BJ (cell line): ENCODE results near the gene IL1RAPL1. TPM values are rescaled to one million over a fixed set of nuclear protein-coding genes. Genes with fewer than 3 reads are reported as not detected.

ENCODE experiments used
- CTCF ChIA-PET: fragments of 350-600 bp; formaldehyde crosslinking; extraction: SDS; loops from one replicate; lab custom pipeline; 2021; ENCODE audit warnings: antibody characterized with exemption, inconsistent platforms; lab: Yijun Ruan, JAX
- POLR2A ChIA-PET: fragments of 300-600 bp; sonication (Branson Sonifier 250); formaldehyde crosslinking; extraction: SDS; loops from one replicate; lab custom pipeline; 2021; ENCODE audit warnings: antibody characterized with exemption; lab: Charles Lee
- DNase-seq: peaks from one replicate; pipeline ENCODE4 v3.0.0-alpha.2; 2011; ENCODE audit warnings: low read depth
- H3K27me3 ChIP-seq: 2 replicates; pipeline ENCODE4 v1.6.0; 2011; ENCODE audit warnings: low read length; ENCODE audit not compliant: control insufficient read depth, insufficient read depth
- H3K36me3 ChIP-seq: 2 replicates; pipeline ENCODE4 v1.5.1; 2011; ENCODE audit warnings: low read length; ENCODE audit not compliant: control insufficient read depth, insufficient read depth
- H3K4me3 ChIP-seq: 2 replicates; pipeline ENCODE4 v1.5.1; 2011; ENCODE audit warnings: low read depth, mild to moderate bottlenecking, control low read depth, low read length
- CTCF ChIP-seq: IDR thresholded peaks from 2 replicates; pipeline ENCODE4 v1.5.1; 2011; ENCODE audit warnings: low read depth, mild to moderate bottlenecking, control low read depth, inconsistent platforms, low read length, moderate library complexity; ENCODE audit not compliant: insufficient read depth
- polyA plus RNA-seq: library from polyadenylated mRNA; depleted of rRNA; stranded (reverse); fragments of >200 nt; gene quantifications from 2 replicates; pipeline ENCODE4 v1.2.3, GENCODE V29; 2011

The IL1RAPL1 gene
- polyA plus RNA-seq, 1 experiment: 0.02 TPM

GRCh38 chrX:28835991-28836390 lies 248.7 kb downstream of the IL1RAPL1 start:
- TF ChIP-seq CTCF: no peak
- H3K4me3 ChIP-seq: no peak overlapping the region
- POLR2A ChIA-PET: no interaction called here
- CTCF ChIA-PET: no interaction called here
- no peak for DNase-seq
- H3K27me3 ChIP-seq: no peaks in the 10 kb centered on the region
- no peaks in the 10 kb centered on the region for H3K36me3 ChIP-seq

GRCh38 chrX:28843817-28844216 lies 256.6 kb downstream of the IL1RAPL1 start:
- POLR2A ChIA-PET: no interaction called here
- H3K36me3 ChIP-seq: no peaks in the 10 kb centered on the region
- no peaks in the 10 kb centered on the region for H3K27me3 ChIP-seq
- TF ChIP-seq CTCF: no peak
- DNase-seq: no peak
- CTCF ChIA-PET: no interaction called here
- H3K4me3 ChIP-seq: no peak overlapping the region

GRCh38 chrX:28847423-28847822 lies 260.2 kb downstream of the IL1RAPL1 start:
- POLR2A ChIA-PET: no interaction called here
- Histone ChIP-seq H3K27me3 (no peaks in the 10 kb centered on the region), H3K4me3 (no peak overlapping the region), H3K36me3 (no peaks in the 10 kb centered on the region)
- TF ChIP-seq CTCF: no peak
- CTCF ChIA-PET: no interaction called here
- DNase-seq: no peak

GRCh38 chrX:28848707-28849106 lies 261.5 kb downstream of the IL1RAPL1 start:
- Histone ChIP-seq H3K4me3 (no peak overlapping the region), H3K27me3 (no peaks in the 10 kb centered on the region), H3K36me3 (no peaks in the 10 kb centered on the region)
- no peak for TF ChIP-seq CTCF
- ChIA-PET POLR2A (no interaction called here), CTCF (no interaction called here)
- DNase-seq: no peak

GRCh38 chrX:28850955-28851354 lies 263.7 kb downstream of the IL1RAPL1 start:
- TF ChIP-seq CTCF: no peak
- no peaks in the 10 kb centered on the region for H3K27me3 ChIP-seq

More at GRCh38 chrX:28850955-28851354, 263.7 kb downstream of the IL1RAPL1 start:
- Histone ChIP-seq H3K4me3 (no peak overlapping the region), H3K36me3 (no peaks in the 10 kb centered on the region)
- ChIA-PET POLR2A (no interaction called here), CTCF (no interaction called here)
- no peak for DNase-seq
